AG10803 (cell line): Measurements from ENCODE around the gene TCTA.
A peak's percentile ranks its signal among the peaks of the same experiment; 100 is the strongest.

Experiments used
- DNase-seq: peaks from one replicate; pipeline ENCODE4 v3.0.0; 2010; ENCODE audit warnings: low read depth
- H3K4me3 ChIP-seq: 2 replicates; pipeline ENCODE4 v1.5.1; 2011; ENCODE audit warnings: mild to moderate bottlenecking, low read length, control low read depth
- CTCF ChIP-seq: conservative IDR thresholded peaks from 2 replicates; pipeline ENCODE4 v1.5.1; 2011; ENCODE audit warnings: mild to moderate bottlenecking, low read length, control low read depth, inconsistent platforms

TCTA gene

GRCh38 chr3:49416867-49417266 is 4.6 kb downstream of the TCTA start:
- no peak overlapping the region for H3K4me3 ChIP-seq
- TF ChIP-seq CTCF: no peak
- no peak for DNase-seq

DNA sequence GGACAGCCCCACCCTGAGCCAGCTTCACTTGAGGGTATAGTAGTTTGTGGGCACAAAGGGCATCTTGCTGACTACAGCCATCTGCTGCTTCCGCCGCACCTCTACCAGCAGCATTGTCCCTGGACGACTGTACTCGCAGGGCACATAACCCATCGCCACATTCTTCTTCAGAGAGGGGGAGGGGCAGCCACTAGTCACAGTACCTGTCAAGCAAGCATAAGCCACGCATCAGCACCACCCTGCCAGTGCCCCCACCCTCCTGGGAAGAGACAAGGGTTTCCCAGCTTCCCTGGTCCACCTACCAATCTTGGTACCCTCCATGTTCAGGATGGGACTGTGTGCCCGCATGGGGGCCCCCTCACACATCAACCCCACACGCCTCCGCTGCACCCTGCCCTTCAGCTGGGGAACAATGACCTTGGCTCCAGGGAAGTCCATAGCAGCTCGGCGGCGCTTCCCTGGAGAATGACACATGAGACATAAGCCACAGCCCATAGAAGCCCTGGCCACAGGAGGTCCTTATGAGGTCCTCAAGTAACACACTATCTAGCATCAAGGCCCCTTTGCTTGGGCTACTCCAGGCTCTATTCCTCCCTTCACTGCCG is 5.4 kb downstream of the TCTA start:
- no peak for DNase-seq
- no peak for TF ChIP-seq CTCF
- no peak overlapping the region for H3K4me3 ChIP-seq

DNA sequence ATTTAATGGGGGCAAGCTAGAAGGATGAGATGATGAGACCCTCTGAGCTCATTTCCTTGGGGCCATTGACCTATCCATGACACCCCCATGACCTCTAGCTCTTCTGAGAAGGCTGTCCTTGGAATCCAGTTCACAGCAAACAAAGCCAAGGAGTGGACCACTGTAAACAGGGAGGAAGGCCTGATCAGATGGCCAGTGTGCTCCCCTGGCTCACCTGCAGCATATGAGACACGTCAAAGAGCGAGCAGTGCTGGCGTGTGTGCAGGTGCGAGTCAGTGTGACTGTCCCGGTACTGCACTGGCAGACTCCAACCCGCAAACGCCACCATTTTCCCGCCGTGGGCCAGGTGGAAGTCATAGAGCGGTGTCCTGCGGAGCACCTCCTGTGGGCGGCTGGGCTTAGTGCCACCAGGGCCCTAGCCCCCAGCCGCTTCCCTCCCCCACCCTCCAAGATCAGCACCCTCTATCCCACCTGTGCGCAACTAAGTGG is 9.7 kb downstream of the TCTA start:
- H3K4me3 ChIP-seq: no peak overlapping the region
- no peak for DNase-seq
- TF ChIP-seq CTCF: no peak

DNA sequence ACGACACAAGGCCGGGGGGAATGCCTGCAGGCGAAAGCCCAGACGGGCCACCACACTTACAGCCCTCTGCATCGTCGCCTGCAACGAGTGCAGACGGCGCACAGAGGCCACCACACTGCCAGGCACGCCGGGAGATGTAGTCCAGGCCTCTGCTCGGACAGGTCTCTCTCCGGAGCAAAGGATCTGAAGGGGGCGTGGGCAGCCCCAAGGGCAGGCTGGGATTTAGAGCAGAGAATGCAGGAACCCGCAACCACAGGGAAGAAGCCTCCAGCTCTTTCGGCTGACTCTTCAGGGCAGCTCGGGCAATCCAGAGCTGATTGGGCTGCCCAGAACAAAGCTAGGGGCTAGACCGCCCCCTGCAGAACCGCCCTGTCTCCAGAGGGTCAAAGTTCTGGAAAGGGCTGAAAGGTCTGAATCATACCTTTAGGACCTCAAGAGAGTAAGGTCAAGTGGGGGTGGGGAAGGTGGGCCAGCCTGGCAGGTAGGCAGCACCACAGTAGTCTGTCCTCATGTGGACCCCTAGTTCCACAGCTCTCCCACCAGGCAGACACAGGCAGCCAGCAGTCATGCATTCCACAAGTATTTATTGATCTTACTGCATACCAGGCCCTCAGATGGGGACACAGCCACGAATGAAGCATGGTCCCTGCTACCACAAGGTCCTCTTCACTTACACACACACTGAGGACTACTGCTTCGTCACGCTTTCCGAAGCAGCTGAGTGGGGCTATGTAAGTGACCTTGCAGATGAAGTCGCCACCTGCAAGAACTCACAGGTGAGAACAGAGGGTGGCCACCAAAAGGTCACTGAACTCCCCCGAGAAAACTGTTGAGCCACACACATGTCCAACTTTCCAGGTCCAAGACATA is 10.4 kb downstream of the TCTA start, which contains the start of gene AMT:
AMT (minus strand) TSS at position 95 of the 870 bp plus-strand sequence; CDS start at position 72, 23 bp downstream.
- H3K4me3 ChIP-seq: no peak within 1 kb of the TSS
- DNase-seq: no peak
- TF ChIP-seq CTCF: no peak

DNA sequence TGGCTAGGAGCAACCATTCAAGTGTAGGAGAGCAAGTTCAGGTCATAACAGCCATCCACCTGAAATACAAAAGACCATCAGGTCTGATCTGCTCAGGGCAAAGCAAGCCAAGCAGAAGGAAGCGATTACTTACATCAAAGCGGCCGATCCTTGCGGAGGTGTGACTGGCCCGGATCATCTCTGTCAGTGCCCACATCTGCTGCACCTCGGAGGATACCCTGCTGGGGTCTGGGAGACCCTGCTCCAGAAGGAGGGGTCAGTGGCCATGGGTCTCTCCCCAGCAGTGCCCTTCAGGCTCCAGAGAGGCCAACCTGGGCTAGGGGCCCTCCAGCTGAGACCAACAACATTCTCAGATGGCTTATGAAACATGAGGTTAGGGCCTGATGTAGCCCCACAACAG is 12.6 kb downstream of the TCTA start:
- no peak for DNase-seq
- no peak overlapping the region for H3K4me3 ChIP-seq
- no peak for TF ChIP-seq CTCF

DNA sequence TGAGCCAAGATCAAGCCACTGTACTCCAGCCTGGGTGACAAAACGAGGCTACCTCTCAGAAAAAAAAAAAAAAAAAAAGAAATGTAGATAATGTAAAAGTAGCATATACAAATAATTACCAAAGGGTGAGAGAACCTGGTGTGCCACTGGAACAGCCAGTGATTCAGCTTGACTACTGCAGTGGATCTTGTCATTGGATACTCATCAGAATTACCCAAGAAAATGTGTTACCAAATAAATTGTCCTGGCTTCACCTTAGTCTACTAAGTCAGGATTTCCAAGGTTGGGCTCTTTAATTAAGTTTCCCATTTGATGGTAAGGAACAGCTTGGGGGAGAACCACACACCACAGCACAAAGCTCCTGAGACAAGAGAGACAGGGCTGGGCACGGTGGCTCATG is 15.4 kb downstream of the TCTA start:
- no peak overlapping the region for H3K4me3 ChIP-seq
- TF ChIP-seq CTCF: no peak
- no peak for DNase-seq

GRCh38 chr3:49428752-49429080 is 16.5 kb downstream of the TCTA start:
- H3K4me3 ChIP-seq: peak overlapping the region; percentile 80
- DNase-seq: no peak
- TF ChIP-seq CTCF: peak; percentile 14; the same call in 1 of the 2 replicates
